ENCODE results near the gene RCOR1.
"Not testable (repeated sequence)": the region's sequence is repeated elsewhere in the genome, so short reads cannot be mapped to it uniquely, and the experiment has no call there.

The RCOR1 gene

DNA sequence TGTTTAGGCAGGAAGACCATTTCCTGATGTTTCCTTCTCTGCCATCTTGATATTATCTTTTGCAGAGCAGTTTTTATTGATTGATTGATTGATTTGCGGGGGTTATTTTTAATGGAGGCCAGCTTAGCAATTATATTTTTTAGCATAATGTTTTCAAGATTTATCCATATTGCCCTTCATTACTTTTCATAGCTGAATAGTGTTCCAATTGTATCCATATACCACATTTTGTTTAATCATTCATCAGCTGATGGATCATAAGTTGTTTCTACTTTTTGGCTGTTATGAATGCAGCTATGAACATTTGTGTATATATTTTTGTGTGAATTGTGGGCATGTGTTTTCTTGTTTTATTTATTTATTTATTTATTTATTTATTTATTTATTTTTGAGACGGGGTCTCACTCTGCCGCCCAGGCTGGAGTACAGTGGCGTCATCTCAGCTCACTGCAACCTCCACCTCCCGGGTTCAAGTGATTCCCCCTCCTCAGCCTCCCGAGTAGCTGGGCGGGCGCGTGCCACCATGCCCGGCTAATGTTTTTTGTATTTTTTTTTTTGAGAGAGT lies 20.9 kb upstream of the RCOR1 start:
- DNase-seq, result no peak

DNA sequence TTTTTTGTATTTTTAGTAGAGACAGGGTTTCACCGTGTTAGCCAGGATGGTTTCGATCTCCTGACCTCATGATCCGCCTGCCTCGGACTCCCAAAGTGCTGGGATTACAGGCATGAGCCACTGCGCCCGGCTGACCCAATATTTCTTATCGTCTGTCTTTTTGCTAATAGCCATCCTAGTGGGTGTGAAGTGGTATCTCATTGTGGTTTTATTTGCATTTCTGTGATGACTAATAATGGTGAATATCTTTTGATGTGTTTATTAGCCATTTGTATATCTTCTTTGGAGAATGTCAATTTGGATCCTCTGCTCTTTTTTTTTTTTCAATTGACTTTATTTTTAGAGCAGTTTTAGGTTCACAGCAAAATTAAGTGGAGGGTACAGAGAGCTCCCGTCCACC lies 19.3 kb upstream of the RCOR1 start:
- not testable (repeated sequence) for DNase-seq

DNA sequence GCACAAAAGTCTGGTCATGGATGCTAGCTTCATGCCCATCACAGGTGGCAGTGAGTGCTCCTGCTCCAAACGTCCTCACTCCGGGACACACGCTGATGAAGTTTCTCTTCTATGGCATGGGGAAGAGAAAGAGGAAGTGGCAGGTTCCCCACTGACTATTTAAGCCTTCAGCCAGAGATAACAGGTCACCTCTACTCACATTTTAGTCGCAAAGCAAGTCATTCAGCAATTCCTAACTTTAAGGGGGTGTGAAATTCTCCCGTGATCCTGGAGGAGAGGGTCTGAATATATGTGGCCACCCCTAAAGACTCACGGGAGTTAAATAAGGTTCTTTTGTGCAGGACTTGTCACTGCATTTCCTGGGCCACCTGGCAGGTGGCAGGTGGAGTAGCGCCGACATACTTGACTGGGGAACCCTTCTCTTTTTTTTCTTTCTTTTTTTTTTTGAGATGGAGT lies 18.8 kb upstream of the RCOR1 start:
- DNase-seq, result no peak

DNA sequence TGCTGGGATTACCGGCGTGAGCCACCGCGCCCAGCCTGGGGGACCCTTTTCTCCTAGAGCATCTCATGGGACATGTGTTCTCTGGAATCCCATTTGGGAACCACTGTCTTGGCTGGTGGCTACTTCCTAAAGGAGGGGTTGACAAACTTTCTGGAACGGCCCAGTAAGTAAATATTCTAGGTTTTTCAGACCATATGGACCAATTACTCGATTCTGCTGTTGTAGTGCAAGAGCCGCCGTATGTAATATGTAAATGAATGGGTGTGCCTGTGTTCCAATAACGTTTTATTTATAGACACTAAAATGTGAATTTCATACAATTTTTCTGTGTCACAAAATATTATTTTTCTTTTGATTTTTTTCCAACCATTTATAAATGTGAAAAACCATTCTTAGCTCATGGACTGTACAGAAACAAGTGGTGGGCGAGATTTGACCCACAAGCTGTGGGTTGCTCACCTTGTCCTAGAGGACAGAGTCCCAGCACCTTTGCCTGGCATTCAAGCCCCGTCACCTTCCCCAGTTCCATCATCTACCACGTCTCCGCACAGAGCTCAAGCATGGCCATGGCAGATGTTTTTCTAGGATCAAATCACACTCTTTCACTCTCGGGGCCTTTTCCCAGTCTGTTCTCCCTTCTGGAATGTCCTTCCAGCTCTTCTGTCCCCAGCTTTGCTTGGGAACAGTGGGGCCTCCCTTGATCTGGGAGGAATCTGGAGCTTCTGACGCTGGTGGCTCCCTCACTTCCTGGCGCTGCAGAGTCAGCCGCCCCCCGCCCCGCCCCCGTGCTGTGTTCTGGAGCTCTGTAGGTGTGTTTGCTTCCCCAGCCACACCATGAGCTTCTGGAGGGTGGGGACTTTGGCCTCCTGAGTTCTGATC lies 17.9 kb upstream of the RCOR1 start:
- no peak for DNase-seq

DNA sequence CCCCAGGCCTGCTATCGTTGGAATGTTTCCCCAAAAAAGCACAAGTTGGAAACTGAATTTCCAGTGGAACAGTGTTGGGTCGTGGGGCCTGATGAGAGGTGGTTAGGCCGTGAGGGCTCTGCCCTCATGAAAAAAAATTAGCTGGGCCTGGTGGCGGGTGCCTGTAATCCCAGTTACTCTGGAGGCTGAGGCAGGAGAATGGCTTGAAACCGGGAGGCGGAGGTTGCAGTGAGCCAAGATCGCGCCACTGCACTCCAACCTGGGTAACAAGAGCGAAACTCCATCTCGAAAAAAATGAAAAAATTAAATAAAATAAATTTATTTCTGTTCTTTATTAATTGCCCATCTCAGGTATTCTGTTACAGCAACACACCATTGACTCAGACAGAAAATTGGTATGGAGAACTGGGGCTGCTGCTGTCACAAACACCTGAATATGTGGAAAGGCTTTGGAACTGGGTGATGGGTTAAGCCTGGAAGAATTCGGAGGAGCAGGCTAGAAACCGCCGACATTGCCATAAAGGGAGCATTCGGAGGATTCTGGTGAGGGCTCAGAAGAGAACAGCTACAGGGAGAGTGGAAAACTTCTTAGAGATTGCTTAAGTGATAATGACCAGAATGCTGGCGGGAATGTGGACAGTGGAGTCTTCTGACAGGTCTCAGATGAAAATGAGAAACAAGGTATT lies 17.1 kb upstream of the RCOR1 start:
- no peak for DNase-seq

DNA sequence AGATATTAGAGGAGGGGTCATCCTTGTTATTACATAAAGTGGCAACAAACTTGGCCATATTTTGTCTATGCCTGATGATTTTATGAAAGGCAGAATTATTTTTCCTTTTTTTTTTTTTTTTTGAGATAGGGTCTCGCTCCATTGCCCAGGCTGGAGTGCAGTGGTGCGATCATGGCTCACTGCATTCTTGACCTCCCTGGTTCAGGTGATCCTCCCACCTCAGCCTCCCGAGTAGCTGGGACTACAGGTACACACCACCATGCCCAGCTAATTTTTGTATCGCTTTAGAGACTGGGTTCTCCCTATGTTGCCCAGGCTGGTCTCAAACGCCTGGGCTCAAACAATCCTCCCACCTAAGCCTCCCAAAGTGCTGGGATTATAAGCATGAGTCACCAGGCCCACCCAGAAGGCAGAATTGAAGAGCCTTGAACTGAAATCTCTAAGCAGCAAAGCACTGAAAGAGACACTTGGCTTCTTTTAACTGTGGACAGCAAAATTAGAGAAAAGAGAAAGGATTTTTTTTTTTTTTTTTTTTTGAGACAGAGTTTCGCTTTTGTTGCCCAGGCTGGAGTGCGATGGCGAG lies 16.5 kb upstream of the RCOR1 start:
- not testable (repeated sequence) for DNase-seq

DNA sequence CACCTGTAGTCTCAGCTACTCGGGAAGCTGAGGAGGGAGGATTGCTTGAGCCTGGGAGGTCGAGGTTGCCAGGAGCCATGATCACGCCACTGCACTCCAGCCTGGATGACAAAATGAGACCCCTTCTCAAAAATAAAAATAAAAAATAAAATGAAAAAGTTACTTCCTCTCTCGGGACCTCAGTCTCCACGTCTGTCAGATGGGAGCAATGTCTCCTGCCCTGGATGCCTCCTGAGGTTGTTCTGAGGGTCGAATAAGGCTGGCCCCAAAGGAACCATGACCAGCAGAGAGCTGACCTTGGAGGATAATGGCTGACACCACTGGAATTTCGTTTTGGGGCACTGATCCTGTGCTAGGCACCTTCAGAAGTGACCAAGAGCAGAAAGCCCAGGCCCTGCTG lies 13.6 kb upstream of the RCOR1 start:
- no peak for DNase-seq

DNA sequence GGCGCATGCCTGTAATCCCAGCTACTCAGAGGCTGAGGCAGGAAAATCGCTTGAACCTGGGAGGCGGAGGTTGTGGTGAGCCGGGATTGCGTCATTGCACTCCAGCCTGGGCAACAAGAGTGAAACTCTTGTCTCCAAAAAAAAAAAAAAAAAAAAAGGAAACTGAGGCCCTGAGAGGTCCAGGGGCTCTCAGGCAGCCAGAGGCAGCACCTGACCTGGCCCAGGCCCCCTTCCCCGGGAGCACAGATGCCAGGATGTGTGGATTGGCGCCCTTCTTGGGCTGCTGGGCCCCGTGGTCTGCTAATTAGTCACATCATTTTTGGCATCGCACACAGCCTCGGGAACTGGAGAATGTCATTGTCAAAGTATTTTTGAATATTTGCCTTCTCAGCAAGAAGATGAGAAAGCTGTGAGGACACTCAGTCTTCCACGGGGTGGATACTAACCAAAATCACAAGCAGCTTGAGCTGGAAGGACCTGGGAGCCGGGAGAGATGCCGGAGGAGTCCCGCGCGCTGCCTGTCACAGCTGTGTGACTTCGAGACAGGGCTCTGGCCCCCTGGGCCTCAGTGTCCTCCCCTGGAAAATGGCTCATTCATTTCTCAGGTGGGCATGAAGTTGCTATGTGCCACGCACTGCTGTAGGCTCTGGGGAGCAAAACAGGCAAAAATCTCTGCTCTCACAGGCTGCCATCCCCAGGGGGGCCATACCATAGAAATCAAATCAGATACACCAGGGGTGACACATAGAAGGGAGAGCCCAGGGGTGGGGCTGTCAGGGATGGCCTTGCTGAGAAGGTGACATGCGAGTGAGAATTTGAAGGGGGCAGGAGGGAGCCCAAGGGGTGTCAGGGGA lies 12.5 kb upstream of the RCOR1 start:
- DNase-seq, result no peak

DNA sequence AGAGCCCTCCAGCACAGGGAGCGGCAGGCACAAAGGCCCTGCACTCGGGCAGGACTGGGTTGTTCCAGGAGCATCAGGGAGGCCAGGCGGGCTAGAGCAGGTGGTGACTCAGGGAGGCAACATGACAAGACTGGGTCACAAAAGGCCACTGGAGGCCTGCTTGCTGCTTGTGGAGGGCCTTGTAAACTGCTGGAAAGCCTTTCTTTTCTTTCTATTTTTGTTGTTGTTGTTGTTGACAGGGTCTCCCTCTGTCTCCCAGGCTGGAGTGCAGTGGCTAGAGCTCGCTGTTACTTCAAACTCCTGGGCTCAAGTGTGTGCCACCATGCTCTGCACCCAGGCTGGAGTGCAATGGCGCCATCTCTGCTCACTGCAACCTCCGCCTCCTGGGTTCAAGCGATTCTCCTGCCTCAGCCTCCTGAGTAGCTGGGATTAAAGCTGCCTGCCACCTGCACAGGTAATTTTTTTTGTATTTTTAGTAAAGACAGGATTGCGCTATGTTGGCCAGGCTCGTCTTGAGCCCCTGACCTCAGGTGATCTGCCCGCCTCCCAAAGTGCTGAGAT lies 11.8 kb upstream of the RCOR1 start:
- no peak for DNase-seq

DNA sequence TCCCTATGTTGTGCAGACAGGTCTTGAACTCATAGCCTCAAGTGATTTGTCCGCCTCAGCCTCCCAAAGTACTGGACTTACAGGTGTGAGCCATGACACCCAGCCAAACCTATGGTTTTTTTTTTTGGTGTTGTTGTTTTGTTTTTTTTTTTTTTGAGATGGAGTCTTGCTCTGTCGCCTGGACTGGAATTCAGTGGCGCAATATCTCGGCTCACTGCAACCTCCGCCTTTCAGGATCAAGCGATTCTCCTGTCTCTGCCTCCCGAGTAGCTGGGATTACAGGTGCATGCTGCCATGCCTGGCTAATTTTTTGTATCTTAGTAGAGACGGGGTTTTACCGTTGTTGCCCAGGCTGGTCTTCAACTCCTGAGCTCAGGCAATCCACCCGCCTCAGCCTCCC lies 11.3 kb upstream of the RCOR1 start:
- DNase-seq, result no peak

DNA sequence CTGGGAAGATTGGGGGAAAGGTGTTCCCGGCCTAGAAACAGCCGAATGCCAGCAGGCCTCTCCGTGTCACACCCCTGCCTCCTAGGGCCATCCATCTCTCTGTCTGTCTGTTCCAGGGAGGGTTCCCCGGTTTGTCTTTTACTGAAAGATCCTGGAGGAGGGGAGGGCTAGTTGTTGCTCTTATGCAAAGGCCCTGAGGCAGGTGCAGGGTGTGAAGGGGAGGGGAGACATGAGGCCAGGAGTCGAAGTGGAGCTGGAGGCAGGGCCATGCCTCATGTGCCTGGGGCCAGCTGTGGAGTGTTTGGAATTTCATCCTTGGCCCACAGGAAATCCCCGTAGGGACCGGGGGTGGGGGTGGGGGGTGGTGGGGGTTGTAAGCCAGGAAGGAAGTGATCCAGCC lies 8.7 kb upstream of the RCOR1 start:
- no peak for DNase-seq

DNA sequence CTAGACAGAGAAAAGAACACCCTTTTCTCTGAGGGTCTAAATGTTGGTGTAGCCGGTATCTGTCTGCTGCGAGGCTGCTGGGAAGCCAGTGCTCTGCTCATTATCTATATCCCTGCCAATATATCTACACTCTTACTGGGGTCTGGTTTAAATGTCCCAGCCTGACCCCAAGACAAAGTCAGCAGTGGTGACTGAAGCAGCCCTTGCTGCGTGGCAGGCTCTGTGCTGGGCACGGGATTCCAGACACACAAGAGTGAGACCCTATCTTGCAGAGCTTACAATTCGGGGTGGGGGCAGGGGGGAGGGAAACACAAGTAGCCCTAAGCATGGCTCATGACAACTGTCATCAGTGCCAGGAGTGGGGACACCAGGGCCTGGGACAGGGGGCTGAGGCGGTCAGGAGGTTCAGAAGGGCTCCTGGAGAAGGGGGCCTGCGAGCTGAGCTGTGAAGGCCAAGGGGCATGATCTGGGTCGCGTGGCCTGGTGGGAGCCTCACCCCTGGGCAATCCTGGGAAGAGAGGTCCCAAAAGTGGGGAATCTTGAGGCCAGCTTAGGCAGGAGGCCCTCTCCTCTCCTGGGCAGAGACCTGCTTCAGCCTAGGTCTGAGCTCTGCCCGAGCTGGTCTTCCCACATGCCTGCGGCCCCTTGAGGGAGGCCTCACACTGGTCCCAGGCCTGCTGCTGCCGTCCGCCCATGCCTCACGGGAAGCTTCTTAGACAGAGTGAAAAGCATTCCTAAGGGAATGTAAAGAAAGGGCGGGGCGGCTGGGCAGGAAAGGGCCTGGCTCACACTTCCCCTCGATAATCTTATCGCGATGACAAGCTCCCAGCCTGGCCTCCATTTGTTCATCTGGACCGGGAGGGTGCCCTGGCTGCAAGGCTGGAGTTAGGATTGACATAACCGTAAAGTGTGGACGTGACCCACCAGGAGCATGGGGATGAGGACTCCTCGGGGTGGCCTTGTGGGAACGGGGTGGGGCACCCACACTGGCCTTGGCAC lies 7.3 kb upstream of the RCOR1 start:
- DNase-seq, result no peak

DNA sequence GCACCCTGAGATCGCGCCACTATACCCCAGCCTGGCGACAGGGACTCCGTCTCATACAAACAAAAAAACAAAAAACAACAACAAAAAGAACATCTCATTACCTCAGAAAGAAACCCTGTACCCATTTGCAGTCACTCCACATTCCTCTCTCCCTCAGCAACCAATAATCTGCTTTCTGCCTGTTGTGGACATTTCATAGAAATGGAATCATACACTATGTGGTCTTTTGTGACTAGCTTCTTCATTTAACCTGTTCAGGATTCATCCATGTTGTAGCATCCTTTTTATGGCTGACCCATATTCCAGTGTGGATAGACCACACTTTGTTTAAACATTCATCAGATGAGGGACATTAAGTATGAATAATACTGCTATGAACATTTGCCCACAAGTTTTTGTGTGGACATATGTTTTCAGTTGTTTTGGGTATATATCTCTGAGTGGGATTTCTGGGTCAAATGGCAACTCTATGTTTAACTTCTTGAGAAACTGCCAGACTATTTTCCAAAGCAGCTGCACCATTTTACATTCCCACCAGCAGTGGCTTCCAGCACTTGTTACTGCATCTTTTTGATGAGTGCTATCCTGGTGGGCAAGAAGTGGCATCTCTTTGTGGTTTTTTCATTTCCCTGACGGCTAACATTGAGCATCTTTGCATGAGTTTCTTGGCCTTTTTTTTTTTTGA lies 5.9 kb upstream of the RCOR1 start:
- no peak for DNase-seq

DNA sequence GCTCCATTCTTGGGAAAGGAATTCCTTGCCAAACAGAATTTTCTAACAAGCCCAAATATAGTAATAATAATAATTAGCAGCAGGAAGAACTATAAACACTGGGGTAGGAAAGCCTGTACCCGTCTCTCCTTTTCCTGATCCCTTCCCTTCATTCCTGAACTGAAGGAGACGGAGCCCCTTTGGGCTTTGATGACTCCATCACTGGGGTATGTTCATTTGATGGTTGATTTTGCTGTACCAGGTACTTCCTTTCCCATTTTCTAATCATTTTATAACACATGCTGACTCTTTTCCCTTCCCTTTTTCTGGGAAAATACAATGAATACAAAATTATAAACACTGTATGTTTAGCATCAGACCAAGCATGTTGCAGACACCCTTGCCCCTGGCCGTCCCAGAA lies 3.6 kb upstream of the RCOR1 start:
- DNase-seq, result no peak

DNA sequence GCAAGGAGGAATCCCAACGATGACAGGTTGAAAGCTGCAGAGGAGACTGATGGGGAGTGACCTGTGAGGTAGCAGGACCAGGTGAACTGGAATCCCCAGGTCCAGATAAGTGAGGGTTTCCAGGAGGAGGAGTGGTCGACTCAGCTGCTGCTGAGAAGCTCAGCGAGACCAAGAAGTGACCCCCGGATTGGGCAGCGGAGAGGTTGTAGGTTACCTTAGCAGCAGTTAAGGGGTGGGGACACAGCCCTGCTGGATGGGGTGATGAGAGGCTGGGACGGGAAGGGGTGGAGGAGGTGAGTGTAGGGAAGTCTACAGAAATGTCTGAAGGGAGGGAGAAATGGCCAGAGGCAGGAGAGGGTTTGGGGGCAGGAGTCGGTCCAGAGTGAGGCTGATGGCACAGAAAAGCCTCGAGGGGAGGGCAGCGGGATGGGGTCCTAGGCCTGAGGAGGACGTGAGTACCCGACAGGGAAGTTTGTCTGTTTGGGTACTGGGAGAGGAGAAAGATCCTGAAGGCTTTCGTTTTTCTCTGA lies 2.6 kb upstream of the RCOR1 start:
- no peak for DNase-seq

DNA sequence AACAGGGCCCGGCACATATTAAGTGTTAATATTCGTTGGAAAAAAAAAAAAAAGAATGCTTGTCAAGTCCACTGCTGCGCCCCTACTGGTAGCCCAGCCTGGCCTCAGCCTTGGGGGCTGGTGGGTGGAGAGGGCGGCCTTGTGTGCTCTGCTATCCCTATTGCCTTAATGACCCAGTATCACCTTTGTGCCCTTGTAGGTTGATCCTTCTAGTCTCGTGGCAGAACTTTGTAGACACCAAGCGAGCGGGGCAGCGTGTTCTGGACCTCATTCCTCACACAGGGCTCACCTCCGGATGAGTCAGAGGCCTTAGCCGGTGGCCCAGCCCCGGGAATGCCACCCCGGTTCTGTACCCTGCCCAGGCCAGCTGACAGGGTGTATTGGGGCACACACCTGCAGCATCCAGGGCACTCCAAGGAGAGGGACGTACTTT lies 1.8 kb upstream of the RCOR1 start:
- DNase-seq, result no peak

DNA sequence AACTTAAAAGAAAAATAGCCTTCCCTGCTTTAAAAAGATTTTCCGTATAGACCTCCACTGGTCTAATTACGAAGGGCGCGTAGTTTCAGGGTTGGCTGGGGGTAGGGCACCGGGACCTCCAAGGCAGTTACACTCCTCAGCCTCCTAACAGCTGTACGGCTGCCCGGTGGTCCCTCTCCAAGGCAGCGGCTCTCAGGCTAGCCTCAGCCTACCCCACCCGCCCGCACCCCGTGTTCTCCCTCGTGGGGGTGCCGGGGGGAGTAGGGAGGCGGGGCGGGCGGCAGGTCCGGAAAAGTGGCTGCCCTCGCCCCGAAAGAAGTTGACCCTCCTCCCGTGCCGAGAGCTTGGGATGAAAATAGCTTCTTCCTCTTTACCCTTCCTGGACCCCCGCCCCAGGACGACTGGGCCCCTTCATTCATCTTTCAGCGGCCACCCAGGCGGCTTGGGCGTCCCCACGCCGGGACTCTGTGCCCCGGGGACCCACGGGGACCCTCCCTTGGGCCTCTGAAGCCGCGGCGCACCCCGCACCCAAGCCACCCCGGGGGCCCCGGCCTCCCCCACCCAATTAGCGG lies 991 bp upstream of the RCOR1 start:
- DNase-seq, result no peak

DNA sequence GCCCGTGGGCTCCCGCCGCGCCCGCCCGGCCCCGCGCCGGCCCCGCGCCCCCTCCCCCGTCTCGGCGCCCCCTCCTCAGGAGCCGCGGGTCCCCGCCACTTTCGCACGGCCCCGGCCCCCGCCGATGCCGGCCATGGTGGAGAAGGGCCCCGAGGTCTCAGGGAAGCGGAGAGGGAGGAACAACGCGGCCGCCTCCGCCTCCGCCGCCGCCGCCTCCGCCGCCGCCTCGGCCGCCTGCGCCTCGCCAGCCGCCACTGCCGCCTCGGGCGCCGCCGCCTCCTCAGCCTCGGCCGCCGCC lies 263 bp downstream of the RCOR1 start:
- DNase-seq, result no peak

DNA sequence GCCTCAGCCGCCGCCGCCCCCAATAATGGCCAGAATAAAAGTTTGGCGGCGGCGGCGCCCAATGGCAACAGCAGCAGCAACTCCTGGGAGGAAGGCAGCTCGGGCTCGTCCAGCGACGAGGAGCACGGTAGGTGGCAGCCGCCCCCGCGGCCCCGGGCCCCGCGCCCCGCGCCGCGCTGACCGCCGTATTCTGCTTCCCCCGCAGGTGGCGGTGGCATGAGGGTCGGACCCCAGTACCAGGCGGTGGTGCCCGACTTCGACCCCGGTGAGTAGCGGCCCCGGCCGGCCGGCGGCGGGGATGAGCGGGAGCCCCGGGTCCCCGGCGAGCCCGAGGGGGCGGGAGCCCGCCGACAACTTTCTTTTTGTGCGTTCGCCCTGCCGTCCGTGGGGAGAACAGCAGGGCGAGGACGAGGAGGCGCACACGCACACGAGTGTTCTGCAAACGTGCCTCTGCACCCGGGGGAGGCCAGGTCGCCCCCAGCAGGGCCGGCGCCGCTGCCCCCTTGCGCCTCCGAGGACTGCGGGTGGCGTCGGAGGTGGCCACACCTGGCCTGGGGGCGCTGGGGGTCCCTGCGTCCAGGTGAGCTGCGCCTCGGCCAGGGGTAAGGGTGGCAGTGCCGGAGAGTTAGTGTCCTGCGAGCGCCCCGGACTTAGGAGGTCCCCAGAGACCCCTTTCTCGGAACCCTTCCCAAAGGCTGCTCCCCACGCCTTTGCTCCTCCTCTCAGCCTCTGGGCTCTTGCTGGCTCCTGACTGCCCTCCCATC lies 794 bp downstream of the RCOR1 start:
- DNase-seq, result no peak
